Activated CD4-positive, alpha-beta T cell treated with anti-CD3 and anti-CD28 coated beads for 36 hours (primary cell): ENCODE results near the gene ARHGDIA. TPM values are rescaled to one million over a fixed set of nuclear protein-coding genes. Genes with fewer than 3 reads are reported as not detected.

Experiments used
- ATAC-seq: fragments of 200-7000 bp; cut with Tn5 transposase; one replicate; pipeline ENCODE4 v1.10.0; 2021; ENCODE audit warnings: mild to moderate bottlenecking, moderate library complexity
- CTCF ChIA-PET: fragments of 350-600 bp; sonication (Branson Sonifier 250); formaldehyde crosslinking; loops from one replicate; lab custom pipeline; 2021; ENCODE audit warnings: antibody characterized with exemption; lab: Charles Lee
- POLR2A ChIA-PET: fragments of 350-600 bp; sonication (Branson Sonifier 250); formaldehyde crosslinking; loops from one replicate; lab custom pipeline; 2021; ENCODE audit warnings: antibody characterized with exemption, inconsistent platforms; lab: Charles Lee
- DNase-seq: peaks from one replicate; pipeline ENCODE4 v3.0.0-alpha.2; 2020
- H3K27ac Mint-ChIP-seq: one replicate; pipeline ENCODE4 v1.8.0; 2021; ENCODE audit warnings: mixed read lengths
- H3K27me3 Mint-ChIP-seq: one replicate; pipeline ENCODE4 v1.8.0; 2021; ENCODE audit warnings: mixed read lengths
- H3K36me3 Mint-ChIP-seq: one replicate; pipeline ENCODE4 v1.8.0; 2021; ENCODE audit warnings: low read depth, mixed read lengths
- H3K4me1 Mint-ChIP-seq: one replicate; pipeline ENCODE4 v1.8.0; 2021; ENCODE audit warnings: mixed read lengths
- H3K4me3 Mint-ChIP-seq: one replicate; pipeline ENCODE4 v1.8.0; 2021; ENCODE audit warnings: mild to moderate bottlenecking, moderate library complexity, mixed read lengths
- H3K9me3 Mint-ChIP-seq: one replicate; pipeline ENCODE4 v1.8.0; 2021; ENCODE audit warnings: low read depth, mixed read lengths
- intact Hi-C, 2 experiments: fragments of 100-400 bp; cut with DNase I in 1 of 2; cut with micrococcal nuclease in 1 of 2; formaldehyde crosslinking; loops; one replicate each; pipeline versions ENCODE4 v1.14.2 to v1.15.1; 2022 to 2024; cut with DNase I, micrococcal nuclease
- total RNA-seq, 2 experiments: library from RNA; stranded (reverse); gene quantifications; one replicate each; pipeline ENCODE4 v1.2.3, GENCODE V29; 2021

The ARHGDIA gene
- total RNA-seq, 2 experiments from 2014 or later: 513 to 661 TPM

DNA sequence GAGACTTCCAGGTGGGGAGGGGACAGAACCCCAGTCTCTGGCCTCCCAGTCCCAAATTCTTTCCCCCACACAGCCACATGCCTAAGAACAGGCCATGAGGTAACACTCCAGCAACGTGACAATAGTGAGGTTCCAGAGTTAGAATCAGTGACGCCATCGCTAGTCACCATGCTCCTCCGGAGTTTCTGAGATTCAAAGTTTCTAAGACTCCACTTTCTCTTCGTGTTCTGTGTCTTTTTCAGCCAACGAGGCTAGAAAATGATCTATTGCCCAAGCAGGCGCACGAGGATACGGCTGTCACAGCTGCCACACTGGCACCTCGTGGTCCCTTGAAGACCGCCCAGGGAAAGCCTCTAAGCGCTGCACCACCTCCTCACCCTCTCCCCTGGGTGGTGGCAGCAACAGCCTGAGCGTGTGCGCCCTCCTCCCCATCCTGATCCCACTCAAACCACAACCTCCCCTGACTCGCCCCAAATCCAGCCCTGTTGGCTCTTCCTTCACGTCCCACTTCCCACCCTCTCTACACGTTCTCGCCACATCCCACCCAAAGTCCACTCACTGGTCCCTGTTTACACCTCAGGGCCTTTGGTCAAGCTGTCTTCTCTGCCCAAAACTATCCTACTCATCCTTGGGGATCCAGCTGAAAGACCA, 39.1 kb downstream of the ARHGDIA start:
- Mint-ChIP-seq H3K4me1 (peaks cover 17% of the 10 kb centered on the region), H3K9me3 (no peaks in the 10 kb centered on the region), H3K27ac (peak overlapping the region; percentile 91), H3K27me3 (no peaks in the 10 kb centered on the region), H3K36me3 (peaks cover 4% of the 10 kb centered on the region), H3K4me3 (peak overlapping the region; percentile 87)
- POLR2A ChIA-PET: no interaction called here
- CTCF ChIA-PET: no interaction called here
- DNase-seq (peak; percentile 79), ATAC-seq (peak; percentile 58)
- intact Hi-C loops: loop anchor here (1.0 to 5.0 kb wide), 7 partner anchors 28 to 609 kb away; partner anchors contain the start of genes P4HB (in 1 of the 2) and PYCR1 (in 1 of the 2)

DNA sequence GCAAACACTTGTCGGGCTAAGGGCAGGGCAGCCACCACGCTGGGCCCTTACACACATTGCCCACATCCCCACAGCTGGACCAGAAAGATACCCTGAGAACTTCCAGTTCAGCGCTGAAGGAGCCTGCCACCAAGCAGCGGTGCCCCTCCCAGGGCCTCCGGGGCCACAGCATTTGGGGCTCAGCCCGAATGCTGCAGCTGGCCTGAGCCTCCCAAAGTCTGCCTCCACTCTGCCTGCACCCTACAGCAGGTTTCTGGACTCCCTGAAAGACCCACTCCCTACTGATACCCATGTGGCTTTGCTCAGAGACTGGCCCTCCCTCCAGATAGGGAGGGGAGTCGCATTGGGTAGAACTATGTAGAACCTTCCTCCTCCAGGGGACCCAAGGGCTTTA, 39.6 kb downstream of the ARHGDIA start:
- Mint-ChIP-seq H3K9me3 (no peaks in the 10 kb centered on the region), H3K27me3 (no peaks in the 10 kb centered on the region), H3K4me1 (peaks cover 17% of the 10 kb centered on the region), H3K27ac (peak overlapping the region; percentile 91), H3K36me3 (peaks cover 4% of the 10 kb centered on the region), H3K4me3 (peak overlapping the region; percentile 87)
- ATAC-seq (peak; percentile 11), DNase-seq (peak; percentile 42)
- ChIA-PET CTCF (interaction anchor here (0.7 kb wide), 1 partner anchor 306 kb away, joined by 3 read pairs; no protein-coding TSS in a partner anchor), POLR2A (interaction anchor here (0.6 kb wide), 2 partner anchors 52 to 191 kb away, joined by 3 read pairs; partner anchors contain the start of genes CENPX and LRRC45)
- intact Hi-C loops: loop anchor here in 1 of 2 experiments (5.0 kb wide), 1 partner anchor 106 kb away; the partner anchor contains the start of gene PYCR1

DNA sequence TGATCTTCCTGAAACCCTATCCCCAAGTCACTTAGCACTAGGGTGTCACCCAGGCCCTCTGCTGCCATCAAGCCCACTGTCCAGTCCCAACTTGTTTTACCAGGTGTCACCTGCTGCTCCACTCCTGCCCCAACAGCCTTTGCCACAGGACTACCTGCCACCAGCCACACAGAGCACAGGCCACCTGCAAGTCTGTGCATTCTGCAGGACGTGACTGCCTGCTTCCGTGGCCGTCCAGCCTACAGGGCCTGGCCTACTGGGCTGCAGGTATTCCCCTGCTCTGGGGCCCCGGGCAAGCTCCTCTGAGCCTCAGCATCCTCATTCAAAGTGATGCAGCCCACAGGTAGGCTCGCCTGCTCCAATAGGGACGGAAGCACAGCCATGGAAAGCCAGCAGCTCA, 41.3 kb downstream of the ARHGDIA start:
- peaks cover 17% of the 10 kb centered on the region for H3K4me1 Mint-ChIP-seq
- peaks cover 4% of the 10 kb centered on the region for H3K36me3 Mint-ChIP-seq
- no peak overlapping the region for H3K4me3 Mint-ChIP-seq
- intact Hi-C loops: loop anchor here in 1 of 2 experiments (5.0 kb wide), 1 partner anchor 107 kb away; the partner anchor contains the start of gene PYCR1
- no peak overlapping the region for H3K27ac Mint-ChIP-seq
- H3K9me3 Mint-ChIP-seq: no peaks in the 10 kb centered on the region
- ATAC-seq: no peak
- no peak for DNase-seq
- ChIA-PET CTCF (no interaction called here), POLR2A (no interaction called here)
- H3K27me3 Mint-ChIP-seq: no peaks in the 10 kb centered on the region

DNA sequence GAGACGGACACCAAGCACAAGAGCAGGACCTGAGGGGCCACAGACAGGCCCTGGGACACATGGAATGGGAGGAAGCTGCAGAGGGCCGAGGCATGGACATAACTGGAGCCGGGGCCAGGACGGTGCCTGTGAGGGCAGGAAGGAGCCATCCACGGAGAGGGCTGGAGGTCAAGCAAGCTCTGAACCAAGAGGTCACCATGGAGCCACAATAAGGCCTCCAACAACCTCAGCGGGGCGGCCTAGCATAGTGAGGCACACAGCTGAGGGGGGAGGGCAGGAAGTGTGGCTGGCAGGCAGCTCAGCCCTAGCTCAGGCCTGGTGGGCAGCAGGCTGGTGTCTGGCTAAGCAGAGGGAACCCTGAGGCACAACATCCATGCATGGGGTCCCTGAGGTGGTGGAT, 42.5 kb downstream of the ARHGDIA start:
- CTCF ChIA-PET: no interaction called here
- DNase-seq (no peak), ATAC-seq (no peak)
- intact Hi-C loops: no loop called here
- Mint-ChIP-seq H3K27ac (no peak overlapping the region), H3K4me3 (no peak overlapping the region), H3K9me3 (no peaks in the 10 kb centered on the region), H3K27me3 (no peaks in the 10 kb centered on the region), H3K4me1 (peaks cover 15% of the 10 kb centered on the region), H3K36me3 (peaks cover 4% of the 10 kb centered on the region)
- POLR2A ChIA-PET: no interaction called here

DNA sequence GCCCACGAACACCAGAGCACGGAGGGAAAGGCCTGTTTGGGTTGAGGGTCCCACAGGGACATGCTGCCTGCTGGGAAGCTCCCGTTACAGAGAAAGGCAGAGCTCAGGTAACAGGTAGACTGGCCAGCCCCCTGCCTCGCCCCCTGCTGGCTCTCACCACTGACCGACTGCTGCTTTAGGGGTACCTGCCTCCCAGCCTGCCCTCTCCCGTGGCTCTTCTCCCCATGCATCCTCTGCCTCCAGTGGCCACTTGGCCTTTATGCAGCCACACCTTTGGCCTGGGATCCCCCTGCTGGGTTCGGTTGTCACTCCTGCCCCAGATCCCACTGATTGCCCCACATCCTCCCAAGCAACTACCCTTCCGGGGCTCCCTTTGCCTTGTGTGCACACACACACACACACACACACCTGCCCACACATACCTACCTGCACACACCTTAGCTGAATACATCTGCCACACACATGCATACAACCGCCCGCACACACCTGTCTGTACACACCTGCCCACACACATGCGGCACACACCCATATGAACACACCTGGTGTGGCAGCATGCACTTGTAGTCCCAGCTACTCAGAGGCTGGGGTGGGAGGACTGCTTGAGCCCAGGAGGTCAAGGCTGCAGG, 45.2 kb downstream of the ARHGDIA start:
- Mint-ChIP-seq H3K27ac (peak overlapping the region; percentile 32), H3K36me3 (no peaks in the 10 kb centered on the region), H3K9me3 (no peaks in the 10 kb centered on the region), H3K27me3 (no peaks in the 10 kb centered on the region), H3K4me3 (no peak overlapping the region), H3K4me1 (peaks cover 2% of the 10 kb centered on the region)
- ATAC-seq (no peak), DNase-seq (no peak)
- CTCF ChIA-PET: no interaction called here
- intact Hi-C loops: no loop called here
- POLR2A ChIA-PET: no interaction called here

DNA sequence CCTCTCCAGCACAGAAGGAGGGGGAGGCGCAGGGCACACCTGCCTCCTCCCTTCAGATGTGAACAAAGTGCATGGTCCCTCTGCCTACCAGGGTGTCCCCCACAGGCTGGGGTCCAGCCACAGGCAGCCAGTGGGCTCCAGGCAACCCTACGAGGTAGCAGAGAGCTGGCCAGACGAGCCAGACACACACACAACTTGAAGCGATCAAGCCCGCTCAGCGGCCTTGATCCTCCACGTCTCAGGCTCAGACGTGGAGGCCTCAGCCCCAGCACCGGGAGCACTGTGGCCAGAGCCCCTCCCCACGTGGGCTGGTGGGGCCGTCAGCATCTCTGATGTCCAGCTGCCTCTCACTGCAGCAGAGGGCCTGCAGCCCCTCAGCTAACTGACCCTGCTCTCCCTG, 46.5 kb downstream of the ARHGDIA start:
- Mint-ChIP-seq H3K36me3 (no peaks in the 10 kb centered on the region), H3K27me3 (no peaks in the 10 kb centered on the region), H3K27ac (no peak overlapping the region), H3K9me3 (no peaks in the 10 kb centered on the region), H3K4me3 (no peak overlapping the region), H3K4me1 (no peaks in the 10 kb centered on the region)
- no peak for DNase-seq
- ATAC-seq: no peak
- CTCF ChIA-PET: interaction anchor here (0.6 kb wide), 1 partner anchor 52 kb away, joined by 3 read pairs; no protein-coding TSS in a partner anchor
- intact Hi-C loops: no loop called here
- POLR2A ChIA-PET: no interaction called here

DNA sequence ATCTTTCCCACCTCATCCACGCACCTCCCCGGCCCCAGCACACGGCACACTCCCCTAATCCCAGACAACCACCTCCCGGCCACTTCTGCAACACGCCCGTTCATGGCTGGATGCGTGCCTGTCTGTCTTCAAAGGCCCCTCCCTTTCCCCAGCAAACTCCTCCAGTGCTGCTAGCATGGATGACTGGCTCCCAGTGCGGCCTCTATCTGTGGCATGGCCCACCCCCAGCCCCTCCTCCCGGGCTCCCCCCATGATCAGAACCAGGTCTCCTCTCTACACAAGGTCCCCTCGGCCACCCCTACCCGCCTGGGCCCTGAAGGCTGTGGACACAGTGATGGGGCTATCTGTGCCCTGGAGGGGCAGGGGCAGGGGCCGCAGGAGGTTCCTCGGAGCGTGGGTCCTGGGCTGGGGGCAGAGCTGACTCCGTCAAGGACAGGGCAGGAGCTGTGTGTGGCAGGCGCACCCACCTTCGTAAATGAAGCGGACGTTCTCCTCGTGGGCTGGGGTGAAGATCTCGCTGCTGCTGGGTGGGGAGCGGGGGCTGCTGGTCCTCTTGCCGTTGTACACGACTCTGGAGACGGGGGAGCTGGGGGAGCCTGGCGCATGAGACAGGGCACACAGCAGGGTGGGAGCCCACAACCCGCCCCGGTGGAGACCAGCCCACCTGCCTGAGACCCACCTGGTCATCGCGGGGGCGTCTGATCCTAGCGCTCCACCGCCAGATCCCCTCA, 47.2 kb downstream of the ARHGDIA start:
- Mint-ChIP-seq H3K27ac (no peak overlapping the region), H3K4me1 (no peaks in the 10 kb centered on the region), H3K27me3 (no peaks in the 10 kb centered on the region), H3K9me3 (no peaks in the 10 kb centered on the region), H3K4me3 (no peak overlapping the region), H3K36me3 (no peaks in the 10 kb centered on the region)
- ATAC-seq (no peak), DNase-seq (no peak)
- ChIA-PET POLR2A (no interaction called here), CTCF (interaction anchor here (0.6 kb wide), 1 partner anchor 53 kb away, joined by 3 read pairs; no protein-coding TSS in a partner anchor)
- intact Hi-C loops: no loop called here

DNA sequence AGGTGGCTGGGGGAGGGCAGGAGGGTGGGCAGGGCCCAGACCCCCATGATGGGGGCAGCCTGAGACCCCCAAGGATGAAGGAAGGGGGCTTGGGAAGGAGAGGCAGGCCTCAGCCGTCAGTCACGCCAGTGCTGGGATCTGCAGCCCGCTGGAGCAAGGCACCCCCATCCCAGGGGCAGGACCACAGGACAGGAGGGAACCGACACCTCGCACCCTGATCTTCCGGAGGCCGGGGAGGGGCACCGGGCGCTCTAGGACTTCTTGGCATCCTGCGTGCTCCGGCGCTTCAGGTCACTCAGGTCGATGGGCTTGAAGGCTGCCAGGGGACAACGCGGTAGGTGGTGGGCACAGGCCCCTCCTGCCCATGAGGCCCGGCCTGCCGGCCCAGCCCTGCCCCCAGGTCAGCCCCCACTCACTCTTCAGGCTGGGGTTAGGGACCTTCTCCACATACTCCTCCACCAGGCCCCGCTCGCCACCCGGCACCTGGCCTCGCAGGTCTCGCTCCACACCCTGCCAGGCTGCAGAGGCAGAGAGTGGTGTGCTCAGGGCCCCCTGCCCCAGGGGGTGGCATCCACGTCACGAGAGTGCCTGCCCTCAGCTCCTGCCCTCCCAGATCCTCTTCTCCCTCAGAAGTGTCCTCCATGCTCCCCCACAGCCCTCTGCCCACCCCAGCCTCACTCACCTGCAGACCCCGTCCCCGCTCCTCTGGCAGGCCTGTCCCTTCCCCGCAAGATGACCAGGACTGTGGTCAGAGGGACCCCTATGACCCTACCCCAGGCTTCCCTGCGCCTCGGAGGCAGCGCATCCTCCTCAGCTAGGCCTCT, 47.9 kb downstream of the ARHGDIA start:
- ATAC-seq (no peak), DNase-seq (no peak)
- ChIA-PET CTCF (no interaction called here), POLR2A (no interaction called here)
- intact Hi-C loops: no loop called here
- no peak overlapping the region for H3K4me3 Mint-ChIP-seq
- H3K9me3 Mint-ChIP-seq: no peaks in the 10 kb centered on the region
- no peaks in the 10 kb centered on the region for H3K36me3 Mint-ChIP-seq
- H3K27ac Mint-ChIP-seq: no peak overlapping the region
- no peaks in the 10 kb centered on the region for H3K27me3 Mint-ChIP-seq
- H3K4me1 Mint-ChIP-seq: no peaks in the 10 kb centered on the region

DNA sequence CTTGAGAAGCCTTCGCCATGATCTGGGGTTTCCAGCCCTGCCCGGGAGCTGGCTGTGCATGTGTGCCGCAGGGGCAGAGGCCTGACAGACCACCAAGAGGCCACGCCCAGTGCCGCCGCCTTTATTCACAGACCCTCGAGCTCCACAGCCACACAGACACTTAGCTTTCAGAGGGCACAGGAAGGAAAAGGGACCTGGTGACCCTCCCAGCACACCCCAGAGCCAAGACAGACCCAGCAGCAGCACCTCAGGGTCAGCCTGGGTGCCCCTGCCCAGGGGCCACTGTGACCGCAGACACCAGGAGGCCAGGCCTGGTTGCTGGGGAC, 48.9 kb downstream of the ARHGDIA start:
- H3K27ac Mint-ChIP-seq: no peak overlapping the region
- no peak overlapping the region for H3K4me3 Mint-ChIP-seq
- H3K27me3 Mint-ChIP-seq: peaks cover 2% of the 10 kb centered on the region
- no peak for DNase-seq
- intact Hi-C loops: no loop called here
- no peak for ATAC-seq
- H3K4me1 Mint-ChIP-seq: no peaks in the 10 kb centered on the region
- H3K9me3 Mint-ChIP-seq: no peaks in the 10 kb centered on the region
- H3K36me3 Mint-ChIP-seq: no peaks in the 10 kb centered on the region
- CTCF ChIA-PET: no interaction called here
- POLR2A ChIA-PET: no interaction called here

DNA sequence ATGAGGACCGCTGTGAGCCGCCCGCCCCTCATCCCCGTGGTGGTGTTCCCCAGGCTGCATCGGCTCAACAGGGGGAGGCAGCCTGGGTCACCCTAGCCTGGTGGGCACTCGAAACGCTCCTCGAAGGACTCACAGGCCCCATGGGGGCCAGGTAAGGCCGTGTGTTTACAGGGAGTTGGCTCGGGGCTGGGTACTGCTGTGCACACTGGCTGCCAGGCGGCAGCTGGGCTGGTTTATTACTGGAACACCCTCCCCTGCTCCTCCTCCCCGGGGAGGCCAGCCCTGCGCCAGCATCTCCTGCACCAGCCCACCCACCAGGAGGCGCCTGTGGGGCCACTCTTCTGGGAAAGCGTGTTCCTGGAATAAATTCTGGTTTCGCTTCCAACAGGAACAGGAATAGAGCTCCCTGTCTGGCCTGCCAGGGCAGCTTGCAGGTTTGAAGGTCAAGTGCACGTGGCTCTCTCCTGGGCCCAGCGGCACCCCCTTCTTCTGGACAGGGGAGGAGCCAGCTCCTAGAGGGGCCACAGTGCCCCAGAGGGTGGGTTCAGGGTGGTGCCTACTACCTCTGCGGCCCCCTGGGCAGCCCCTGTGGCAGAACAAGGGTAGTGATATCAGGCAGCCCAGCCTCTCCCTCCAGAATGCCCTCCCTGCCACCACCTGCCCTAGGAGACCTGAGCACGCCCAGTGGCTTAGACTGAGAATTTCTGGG, 49.4 kb downstream of the ARHGDIA start:
- ChIA-PET POLR2A (no interaction called here), CTCF (no interaction called here)
- no peaks in the 10 kb centered on the region for H3K9me3 Mint-ChIP-seq
- H3K4me1 Mint-ChIP-seq: no peaks in the 10 kb centered on the region
- H3K4me3 Mint-ChIP-seq: no peak overlapping the region
- H3K36me3 Mint-ChIP-seq: no peaks in the 10 kb centered on the region
- intact Hi-C loops: no loop called here
- peaks cover 4% of the 10 kb centered on the region for H3K27me3 Mint-ChIP-seq
- no peak overlapping the region for H3K27ac Mint-ChIP-seq
- ATAC-seq (peak; percentile 60), DNase-seq (peak; percentile 53)

DNA sequence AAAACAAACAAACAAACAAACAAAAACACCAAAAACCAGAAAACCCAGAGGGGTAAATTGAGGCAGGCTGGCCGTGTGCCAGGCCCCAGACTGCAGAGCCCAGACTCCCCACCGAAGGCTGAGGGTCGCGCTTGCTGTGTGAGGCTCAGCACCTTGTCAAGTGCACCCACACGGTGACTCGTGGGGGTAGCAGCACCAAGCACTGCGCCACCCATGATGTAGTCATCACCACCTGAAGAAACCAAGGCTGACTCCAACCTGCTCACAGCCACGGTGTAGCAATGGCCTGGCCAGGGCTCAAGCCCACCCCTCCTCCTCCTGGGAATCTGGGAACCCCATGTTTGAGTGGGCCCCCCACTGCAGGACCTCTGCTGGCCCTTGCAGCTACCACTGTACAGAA, 50.0 kb downstream of the ARHGDIA start:
- H3K36me3 Mint-ChIP-seq: no peaks in the 10 kb centered on the region
- ATAC-seq: peak; percentile 68
- H3K4me1 Mint-ChIP-seq: no peaks in the 10 kb centered on the region
- peaks cover 6% of the 10 kb centered on the region for H3K27me3 Mint-ChIP-seq
- DNase-seq: peak; percentile 39
- intact Hi-C loops: no loop called here
- H3K27ac Mint-ChIP-seq: no peak overlapping the region
- H3K4me3 Mint-ChIP-seq: no peak overlapping the region
- ChIA-PET POLR2A (no interaction called here), CTCF (no interaction called here)
- H3K9me3 Mint-ChIP-seq: no peaks in the 10 kb centered on the region
